ENCODE measurements around the gene PAPPA. TPM values are rescaled to one million over a fixed set of nuclear protein-coding genes. Genes with fewer than 3 reads are reported as not detected.

PAPPA gene
- polyA plus RNA-seq, 4 donors, result 3.4 to 8.7 (median 4.2) TPM

- no peak for DNase-seq (ENCODE audit: low read depth in 4 of 4, low spot score in 2 of 4)
Measured at GRCh38 chr9:116181853-116182610, 28.4 kb downstream of the PAPPA start.

- DNase-seq (ENCODE audit: low read depth in 4 of 4, low spot score in 2 of 4), result no peak
Measured at GRCh38 chr9:116182876-116183275, 29.3 kb downstream of the PAPPA start.

GRCh38 chr9:116187570-116188170 lies 34.1 kb downstream of the PAPPA start:
- DNase-seq (ENCODE audit: low read depth in 4 of 4, low spot score in 2 of 4), result no peak

GRCh38 chr9:116189683-116190082 lies 36.1 kb downstream of the PAPPA start:
- DNase-seq (ENCODE audit: low read depth in 4 of 4, low spot score in 2 of 4), result no peak

- no peak for DNase-seq (ENCODE audit: low read depth in 4 of 4, low spot score in 2 of 4)
Measured at GRCh38 chr9:116190637-116191396, 37.2 kb downstream of the PAPPA start.

GRCh38 chr9:116191576-116192415 lies 38.2 kb downstream of the PAPPA start:
- DNase-seq (ENCODE audit: low read depth in 4 of 4, low spot score in 2 of 4), result no peak

- no peak for DNase-seq (ENCODE audit: low read depth in 4 of 4, low spot score in 2 of 4)
Measured at GRCh38 chr9:116193636-116194035, 40.0 kb downstream of the PAPPA start.

- DNase-seq (ENCODE audit: low read depth in 4 of 4, low spot score in 2 of 4), result no peak
Measured at GRCh38 chr9:116196806-116197205, 43.2 kb downstream of the PAPPA start.

- DNase-seq (ENCODE audit: low read depth in 4 of 4, low spot score in 2 of 4), result no peak
Measured at GRCh38 chr9:116198344-116198743, 44.8 kb downstream of the PAPPA start.

- no peak for DNase-seq (ENCODE audit: low read depth in 4 of 4, low spot score in 2 of 4)
Measured at GRCh38 chr9:116202219-116202912, 48.8 kb downstream of the PAPPA start.

GRCh38 chr9:116204252-116204882 lies 50.8 kb downstream of the PAPPA start:
- DNase-seq (ENCODE audit: low read depth in 4 of 4, low spot score in 2 of 4), result no peak

- DNase-seq (ENCODE audit: low read depth in 4 of 4, low spot score in 2 of 4), result no peak
Measured at GRCh38 chr9:116207371-116208111, 54.0 kb downstream of the PAPPA start.

- DNase-seq (ENCODE audit: low read depth in 4 of 4, low spot score in 2 of 4), result no peak
Measured at GRCh38 chr9:116208417-116209232, 55.0 kb downstream of the PAPPA start.

- DNase-seq (ENCODE audit: low read depth in 4 of 4, low spot score in 2 of 4), result no peak
Measured at GRCh38 chr9:116209414-116210116, 56.0 kb downstream of the PAPPA start.

- DNase-seq (ENCODE audit: low read depth in 4 of 4, low spot score in 2 of 4), result no peak
Measured at GRCh38 chr9:116212986-116213692, 59.5 kb downstream of the PAPPA start.

- DNase-seq (ENCODE audit: low read depth in 4 of 4, low spot score in 2 of 4), result no peak
Measured at GRCh38 chr9:116213693-116214047, 60.1 kb downstream of the PAPPA start.

- DNase-seq (ENCODE audit: low read depth in 4 of 4, low spot score in 2 of 4), result no peak
Measured at GRCh38 chr9:116218399-116218798, 64.8 kb downstream of the PAPPA start.
